CD4-positive, alpha-beta T cell (primary cell): ENCODE results near the gene PHLDB1. TPM values are rescaled to one million over a fixed set of nuclear protein-coding genes. Genes with fewer than 3 reads are reported as not detected.

Experiments used
- ATAC-seq: fragments of 200-7000 bp; cut with Tn5 transposase; one replicate; pipeline ENCODE4 v1.10.0; 2022; ENCODE audit warnings: mild to moderate bottlenecking; ENCODE audit not compliant: poor library complexity
- CTCF ChIA-PET: fragments of 350-600 bp; sonication (Branson Sonifier 250); formaldehyde crosslinking; loops from one replicate; lab custom pipeline; 2021; ENCODE audit warnings: antibody characterized with exemption, inconsistent platforms; lab: Charles Lee
- POLR2A ChIA-PET: fragments of 350-600 bp; sonication (Branson Sonifier 250); formaldehyde crosslinking; loops from one replicate; lab custom pipeline; 2021; ENCODE audit warnings: antibody characterized with exemption, inconsistent platforms; lab: Charles Lee
- DNase-seq, 14 experiments: peaks; one replicate each; pipeline ENCODE4 v3.0.0-alpha.2; 2013 to 2020; ENCODE audit warnings: mixed read lengths in 2 of 14
- H3K27ac ChIP-seq, 2 donors: one replicate each; pipeline versions ENCODE4 v1.5.1 to v1.7.0; 2013; ENCODE audit warnings: low read length in 2 of 2, low read depth in 1 of 2, mild to moderate bottlenecking in 1 of 2
- H3K27me3 ChIP-seq, 2 experiments: 1 replicate in 1 of 2; 2 replicates in 1 of 2; pipeline versions ENCODE4 v1.6.1 to v1.7.0; 2013; ENCODE audit warnings: low read length in 2 of 2, control low read depth in 1 of 2, mild to moderate bottlenecking in 1 of 2, moderate library complexity in 1 of 2; ENCODE audit not compliant: insufficient read depth in 2 of 2, control insufficient read depth in 1 of 2
- H3K36me3 ChIP-seq: one replicate; pipeline ENCODE4 v1.6.1; 2013; ENCODE audit warnings: low read length, control low read depth; ENCODE audit not compliant: insufficient read depth
- H3K4me1 ChIP-seq: one replicate; pipeline ENCODE4 v1.6.1; 2013; ENCODE audit warnings: low read length, control low read depth; ENCODE audit not compliant: insufficient read depth
- H3K4me3 ChIP-seq: one replicate; pipeline ENCODE4 v1.5.1; 2013; ENCODE audit warnings: mild to moderate bottlenecking, low read length, moderate library complexity
- H3K9me3 ChIP-seq, 2 experiments: 1 replicate in 1 of 2; 2 replicates in 1 of 2; pipeline versions ENCODE4 v1.6.1 to v1.7.0; 2013; ENCODE audit warnings: low read length in 2 of 2, mild to moderate bottlenecking in 2 of 2, control low read depth in 1 of 2, moderate library complexity in 1 of 2; ENCODE audit not compliant: control insufficient read depth in 1 of 2, insufficient read depth in 1 of 2
- H3K27ac Mint-ChIP-seq: one replicate; pipeline ENCODE4 v1.8.0; 2020; ENCODE audit warnings: mixed read lengths
- H3K27me3 Mint-ChIP-seq: one replicate; pipeline ENCODE4 v1.8.0; 2021; ENCODE audit warnings: mixed read lengths
- H3K36me3 Mint-ChIP-seq: one replicate; pipeline ENCODE4 v1.8.0; 2021; ENCODE audit warnings: low read depth, mixed read lengths
- H3K4me1 Mint-ChIP-seq: one replicate; pipeline ENCODE4 v1.8.0; 2021; ENCODE audit warnings: low read depth, mixed read lengths
- H3K4me3 Mint-ChIP-seq: one replicate; pipeline ENCODE4 v1.8.0; 2020; ENCODE audit warnings: mild to moderate bottlenecking, mixed read lengths
- H3K9me3 Mint-ChIP-seq: one replicate; pipeline ENCODE4 v1.8.0; 2020; ENCODE audit warnings: mixed read lengths
- intact Hi-C, 2 experiments: fragments of 100-400 bp; cut with DNase I in 1 of 2; cut with micrococcal nuclease in 1 of 2; formaldehyde crosslinking; loops; one replicate each; pipeline versions ENCODE4 v1.15.1 to v1.9.0; 2023 to 2025; cut with DNase I, micrococcal nuclease
- total RNA-seq, 174 experiments: library from RNA in 2 of 174; stranded (reverse) in 2 of 174; gene quantifications; one replicate each; pipeline ENCODE4 v1.2.3 and lab custom pipeline; 2021 to 2026
- TF ChIP-seq, protein P1 (sequence below): fragments of 200-600 bp; IDR thresholded peaks from one replicate; pipeline ENCODE4 v1.8.0; 2022; ENCODE audit warnings: antibody characterized with exemption, mild to moderate bottlenecking

PHLDB1 gene
- total RNA-seq, 2 experiments from 2014 or later, result 1.8 to 2.3 TPM

DNA sequence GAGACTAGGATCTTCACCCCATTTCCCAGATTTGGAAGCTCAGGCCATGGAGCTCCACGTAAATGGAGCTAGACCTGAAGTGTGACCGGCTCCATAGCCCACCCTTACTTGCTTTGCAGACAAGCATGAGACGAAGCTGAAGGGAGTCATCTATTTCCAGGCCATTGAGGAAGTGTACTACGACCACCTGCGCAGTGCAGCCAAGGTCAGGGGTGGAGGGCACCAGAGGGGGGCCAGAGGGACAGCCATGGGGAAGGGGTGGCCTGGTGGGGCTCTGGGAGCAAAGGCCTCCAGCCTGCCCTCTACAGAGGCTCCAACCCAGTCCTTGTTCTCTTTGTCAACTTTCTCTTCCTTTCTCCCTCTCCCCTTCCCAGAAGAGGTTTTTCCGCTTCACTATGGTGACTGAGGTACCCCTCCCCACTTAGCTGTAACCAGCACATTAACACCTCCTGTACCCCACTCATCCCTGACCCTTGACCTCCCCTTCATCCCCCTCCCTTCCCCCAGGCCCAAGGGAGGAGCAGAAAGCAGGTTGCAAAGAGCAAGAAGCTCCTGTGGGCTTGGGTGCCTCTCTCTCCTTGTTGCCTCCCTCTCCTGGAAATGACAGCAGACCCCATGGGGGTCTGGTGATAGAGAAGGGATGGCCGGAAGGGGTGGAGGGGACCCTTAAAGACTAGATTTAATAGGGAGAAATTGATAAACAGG is 48.2 kb downstream of the PHLDB1 start:
- ChIA-PET POLR2A (interaction anchor here (0.5 kb wide), 1 partner anchor 52 kb away, joined by 3 read pairs; no protein-coding TSS in a partner anchor), CTCF (no interaction called here)
- Mint-ChIP-seq H3K4me3 (no peak overlapping the region), H3K27me3 (no peaks in the 10 kb centered on the region), H3K27ac (no peak overlapping the region), H3K4me1 (peaks cover 12% of the 10 kb centered on the region), H3K36me3 (no peaks in the 10 kb centered on the region), H3K9me3 (no peaks in the 10 kb centered on the region)
- H3K27me3 ChIP-seq, result no peaks in the 10 kb centered on the region
- H3K9me3 ChIP-seq, result no peaks in the 10 kb centered on the region
- peaks cover 17% of the 10 kb centered on the region for H3K4me1 ChIP-seq
- no peak for ATAC-seq
- intact Hi-C loops, result loop anchor here in 1 of 2 experiments (5.0 kb wide), 3 partner anchors 58 to 508 kb away; partner anchors contain the start of gene UPK2
- H3K4me3 ChIP-seq, result no peak overlapping the region
- TF ChIP-seq, protein P1, sequence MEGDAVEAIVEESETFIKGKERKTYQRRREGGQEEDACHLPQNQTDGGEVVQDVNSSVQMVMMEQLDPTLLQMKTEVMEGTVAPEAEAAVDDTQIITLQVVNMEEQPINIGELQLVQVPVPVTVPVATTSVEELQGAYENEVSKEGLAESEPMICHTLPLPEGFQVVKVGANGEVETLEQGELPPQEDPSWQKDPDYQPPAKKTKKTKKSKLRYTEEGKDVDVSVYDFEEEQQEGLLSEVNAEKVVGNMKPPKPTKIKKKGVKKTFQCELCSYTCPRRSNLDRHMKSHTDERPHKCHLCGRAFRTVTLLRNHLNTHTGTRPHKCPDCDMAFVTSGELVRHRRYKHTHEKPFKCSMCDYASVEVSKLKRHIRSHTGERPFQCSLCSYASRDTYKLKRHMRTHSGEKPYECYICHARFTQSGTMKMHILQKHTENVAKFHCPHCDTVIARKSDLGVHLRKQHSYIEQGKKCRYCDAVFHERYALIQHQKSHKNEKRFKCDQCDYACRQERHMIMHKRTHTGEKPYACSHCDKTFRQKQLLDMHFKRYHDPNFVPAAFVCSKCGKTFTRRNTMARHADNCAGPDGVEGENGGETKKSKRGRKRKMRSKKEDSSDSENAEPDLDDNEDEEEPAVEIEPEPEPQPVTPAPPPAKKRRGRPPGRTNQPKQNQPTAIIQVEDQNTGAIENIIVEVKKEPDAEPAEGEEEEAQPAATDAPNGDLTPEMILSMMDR, result no peak
- DNase-seq, result peak in 1 of 14 experiments; percentile 4
- no peaks in the 10 kb centered on the region for H3K36me3 ChIP-seq
- no peak overlapping the region for H3K27ac ChIP-seq

DNA sequence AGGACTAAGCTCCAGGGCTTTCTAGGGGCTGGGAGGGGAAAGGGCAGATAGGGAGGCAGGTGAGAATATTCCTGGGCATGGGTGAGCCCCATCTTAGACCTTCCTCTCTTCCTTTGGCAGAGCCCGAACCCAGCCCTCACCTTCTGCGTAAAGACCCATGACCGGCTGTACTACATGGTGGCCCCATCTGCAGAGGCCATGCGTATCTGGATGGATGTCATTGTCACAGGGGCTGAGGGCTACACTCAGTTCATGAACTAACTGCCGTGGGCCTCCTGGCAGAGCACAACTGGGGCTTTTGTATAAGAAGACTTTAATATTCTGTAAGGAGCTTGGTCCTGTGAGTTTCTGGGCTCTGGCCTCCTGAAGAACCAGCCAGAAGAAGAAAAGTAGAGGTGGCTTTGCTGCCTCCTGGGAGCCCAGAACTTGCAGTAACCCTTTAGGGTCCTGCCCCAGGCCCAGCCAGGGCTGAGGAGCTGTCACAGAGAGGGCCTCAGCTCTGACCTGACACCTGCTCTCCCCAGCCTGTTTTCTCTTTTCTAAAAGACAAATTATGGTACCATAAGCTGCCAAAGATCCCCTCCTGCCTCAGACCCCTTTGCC is 49.2 kb downstream of the PHLDB1 start:
- intact Hi-C loops, result loop anchor here in 1 of 2 experiments (5.0 kb wide), 3 partner anchors 59 to 509 kb away; partner anchors contain the start of gene UPK2
- H3K27ac ChIP-seq, result no peak overlapping the region
- DNase-seq (no peak), ATAC-seq (no peak)
- H3K27me3 ChIP-seq, result no peaks in the 10 kb centered on the region
- Mint-ChIP-seq H3K9me3 (no peaks in the 10 kb centered on the region), H3K27me3 (no peaks in the 10 kb centered on the region), H3K4me3 (no peak overlapping the region), H3K27ac (no peak overlapping the region), H3K36me3 (no peaks in the 10 kb centered on the region), H3K4me1 (peaks cover 12% of the 10 kb centered on the region)
- CTCF ChIA-PET, result interaction anchor here (1.4 kb wide), 1 partner anchor 33 kb away, joined by 5 read pairs; no protein-coding TSS in a partner anchor
- H3K4me1 ChIP-seq, result peaks cover 17% of the 10 kb centered on the region
- H3K36me3 ChIP-seq, result no peaks in the 10 kb centered on the region
- POLR2A ChIA-PET, result no interaction called here
- no peaks in the 10 kb centered on the region for H3K9me3 ChIP-seq
- no peak overlapping the region for H3K4me3 ChIP-seq
- TF ChIP-seq, protein P1, result no peak

DNA sequence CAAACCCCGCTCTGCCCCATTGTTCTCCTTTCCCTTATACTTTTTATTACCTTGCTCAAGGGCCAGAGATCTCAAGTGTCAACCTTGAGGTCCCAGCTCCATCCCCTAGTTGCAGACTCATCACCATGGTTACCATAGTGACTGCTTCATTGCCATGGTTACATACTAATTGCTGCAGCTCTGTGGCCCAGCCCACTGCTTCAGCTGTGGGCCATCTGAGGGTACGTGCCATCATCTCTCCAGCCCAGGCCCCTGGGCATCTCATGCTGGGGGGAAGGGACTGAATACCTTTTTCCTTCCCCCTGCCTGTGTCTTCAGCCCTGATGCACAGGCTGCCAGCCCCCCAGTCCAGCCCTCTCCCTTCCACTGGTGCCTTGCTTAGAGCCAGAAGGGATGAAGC is 49.8 kb downstream of the PHLDB1 start:
- POLR2A ChIA-PET, result no interaction called here
- H3K27ac Mint-ChIP-seq, result no peak overlapping the region
- CTCF ChIA-PET, result interaction anchor here (1.4 kb wide), 1 partner anchor 33 kb away, joined by 5 read pairs; no protein-coding TSS in a partner anchor

More for the DNA sequence above, 49.8 kb downstream of the PHLDB1 start:
- no peak for DNase-seq
- Histone ChIP-seq H3K4me1 (peaks cover 17% of the 10 kb centered on the region), H3K4me3 (no peak overlapping the region), H3K27ac (no peak overlapping the region), H3K9me3 (no peaks in the 10 kb centered on the region), H3K36me3 (no peaks in the 10 kb centered on the region), H3K27me3 (no peaks in the 10 kb centered on the region)
- intact Hi-C loops, result loop anchor here in 1 of 2 experiments (5.0 kb wide), 3 partner anchors 60 to 510 kb away; partner anchors contain the start of gene UPK2
- Mint-ChIP-seq H3K27me3 (no peaks in the 10 kb centered on the region), H3K36me3 (no peaks in the 10 kb centered on the region), H3K4me1 (peaks cover 11% of the 10 kb centered on the region), H3K9me3 (no peaks in the 10 kb centered on the region), H3K4me3 (no peak overlapping the region)
- TF ChIP-seq, protein P1, result no peak
- ATAC-seq, result no peak
